CD4-positive, alpha-beta memory T cell (primary cell): Measurements from ENCODE around the gene MVK. TPM values are rescaled to one million over a fixed set of nuclear protein-coding genes. Genes with fewer than 3 reads are reported as not detected.
A peak's percentile ranks its signal among the peaks of the same experiment; 100 is the strongest.

Experiments used
- CTCF ChIA-PET: fragments of 350-600 bp; sonication (Branson Sonifier 250); formaldehyde crosslinking; loops from one replicate; lab custom pipeline; 2021; ENCODE audit warnings: inconsistent platforms; ENCODE audit not compliant: partially characterized antibody; lab: Charles Lee
- POLR2A ChIA-PET: fragments of 350-600 bp; sonication (Branson Sonifier 250); formaldehyde crosslinking; loops from one replicate; lab custom pipeline; 2021; ENCODE audit not compliant: partially characterized antibody; lab: Charles Lee
- DNase-seq, 5 donors: peaks; one replicate each; pipeline versions ENCODE4 v3.0.0 to v3.0.0-alpha.2; 2020 to 2022; ENCODE audit warnings: mixed read lengths in 1 of 5
- H3K27ac ChIP-seq: one replicate; pipeline ENCODE4 v1.7.0; 2013; ENCODE audit warnings: low read depth, low read length
- H3K27me3 ChIP-seq: 2 replicates; pipeline ENCODE4 v1.7.0; 2013; ENCODE audit warnings: mild to moderate bottlenecking, low read length, moderate library complexity; ENCODE audit not compliant: insufficient read depth
- H3K36me3 ChIP-seq: 2 replicates; pipeline ENCODE4 v1.7.0; 2013; ENCODE audit warnings: mild to moderate bottlenecking, low read length, moderate library complexity; ENCODE audit not compliant: insufficient read depth
- H3K4me1 ChIP-seq: 2 replicates; pipeline ENCODE4 v1.7.0; 2013; ENCODE audit warnings: mild to moderate bottlenecking, low read length, moderate library complexity; ENCODE audit not compliant: insufficient read depth
- H3K4me3 ChIP-seq, 2 donors: one replicate each; pipeline ENCODE4 v1.7.0; 2013; ENCODE audit warnings: low read length in 2 of 2, mild to moderate bottlenecking in 1 of 2
- H3K9me3 ChIP-seq, 2 donors: one replicate each; pipeline ENCODE4 v1.7.0; 2013; ENCODE audit warnings: low read length in 2 of 2, control low read depth in 1 of 2; ENCODE audit not compliant: control insufficient read depth in 1 of 2
- H3K27ac Mint-ChIP-seq, 7 donors: one replicate each; pipeline ENCODE4 v1.8.0; 2020 to 2021; ENCODE audit warnings: mixed read lengths in 7 of 7, mild to moderate bottlenecking in 6 of 7, inconsistent platforms in 3 of 7, moderate library complexity in 3 of 7
- H3K27me3 Mint-ChIP-seq, 2 donors: one replicate each; pipeline ENCODE4 v1.8.0; 2020 to 2021; ENCODE audit warnings: mixed read lengths in 2 of 2
- H3K36me3 Mint-ChIP-seq, 2 donors: one replicate each; pipeline ENCODE4 v1.8.0; 2020 to 2021; ENCODE audit warnings: mixed read lengths in 2 of 2, inconsistent platforms in 1 of 2, mild to moderate bottlenecking in 1 of 2
- H3K4me1 Mint-ChIP-seq, 4 donors: one replicate each; pipeline ENCODE4 v1.8.0; 2020 to 2021; ENCODE audit warnings: mixed read lengths in 4 of 4, mild to moderate bottlenecking in 1 of 4
- H3K4me3 Mint-ChIP-seq, 8 donors: one replicate each; pipeline ENCODE4 v1.8.0; 2020 to 2021; ENCODE audit warnings: mixed read lengths in 8 of 8, mild to moderate bottlenecking in 7 of 8, moderate library complexity in 6 of 8, inconsistent platforms in 3 of 8
- H3K9me3 Mint-ChIP-seq, 8 donors: one replicate each; pipeline ENCODE4 v1.8.0; 2020 to 2021; ENCODE audit warnings: mixed read lengths in 8 of 8, mild to moderate bottlenecking in 5 of 8, inconsistent platforms in 3 of 8, moderate library complexity in 1 of 8
- intact Hi-C: fragments of 100-400 bp; cut with micrococcal nuclease; formaldehyde crosslinking; loops from one replicate; pipeline ENCODE4 v1.15.1; 2023
- polyA plus RNA-seq, 2 donors: library from polyadenylated mRNA; unstranded; fragments of 300-500 nt; fragmentation: Illumina TruSeq; gene quantifications; one replicate each; pipeline ENCODE4 v1.2.3, GENCODE V29; 2021
- total RNA-seq, 2 experiments: library from RNA; stranded (reverse); gene quantifications; one replicate each; pipeline ENCODE4 v1.2.3, GENCODE V29; 2021

The MVK gene
- total and polyA plus RNA-seq, 4 experiments from 2014 or later, result 1.9 to 11.0 (median 7.1) TPM

GRCh38 chr12:109547286-109547685 lies 26.3 kb upstream of the MVK start:
- intact Hi-C loops, result no loop called here
- no peaks in the 10 kb centered on the region for H3K36me3 Mint-ChIP-seq
- Histone ChIP-seq H3K4me1 (peaks cover 9% of the 10 kb centered on the region), H3K27me3 (no peaks in the 10 kb centered on the region), H3K4me3 (no peak overlapping the region), H3K27ac (no peak overlapping the region), H3K9me3 (no peaks in the 10 kb centered on the region), H3K36me3 (no peaks in the 10 kb centered on the region)
- peaks cover 11 to 13% of the 10 kb centered on the region in 2 donors for H3K27me3 Mint-ChIP-seq
- ChIA-PET POLR2A (no interaction called here), CTCF (no interaction called here)
- H3K4me3 Mint-ChIP-seq, result no peak overlapping the region
- DNase-seq, result no peak
- peaks cover 7 to 10% (median 10%) of the 10 kb centered on the region in 4 donors for H3K4me1 Mint-ChIP-seq
- no peaks in the 10 kb centered on the region for H3K9me3 Mint-ChIP-seq
- H3K27ac Mint-ChIP-seq, result peak overlapping the region in 1 of 7 donors; percentile 3

GRCh38 chr12:109548258-109548657 lies 25.3 kb upstream of the MVK start:
- H3K9me3 Mint-ChIP-seq, result no peaks in the 10 kb centered on the region
- H3K36me3 Mint-ChIP-seq, result no peaks in the 10 kb centered on the region
- ChIA-PET CTCF (no interaction called here), POLR2A (no interaction called here)
- intact Hi-C loops, result no loop called here
- no peak overlapping the region for H3K4me3 ChIP-seq
- H3K27ac ChIP-seq, result no peak overlapping the region
- H3K4me1 ChIP-seq, result peaks cover 9% of the 10 kb centered on the region
- DNase-seq, result no peak
- H3K27me3 Mint-ChIP-seq, result peaks cover 11 to 13% of the 10 kb centered on the region in 2 donors
- H3K4me1 Mint-ChIP-seq, result peaks cover 7 to 10% (median 10%) of the 10 kb centered on the region in 4 donors
- no peaks in the 10 kb centered on the region for H3K27me3 ChIP-seq
- no peaks in the 10 kb centered on the region for H3K36me3 ChIP-seq
- H3K4me3 Mint-ChIP-seq, result no peak overlapping the region
- H3K27ac Mint-ChIP-seq, result peak overlapping the region in 1 of 7 donors; percentile 49
- H3K9me3 ChIP-seq, result no peaks in the 10 kb centered on the region

DNA sequence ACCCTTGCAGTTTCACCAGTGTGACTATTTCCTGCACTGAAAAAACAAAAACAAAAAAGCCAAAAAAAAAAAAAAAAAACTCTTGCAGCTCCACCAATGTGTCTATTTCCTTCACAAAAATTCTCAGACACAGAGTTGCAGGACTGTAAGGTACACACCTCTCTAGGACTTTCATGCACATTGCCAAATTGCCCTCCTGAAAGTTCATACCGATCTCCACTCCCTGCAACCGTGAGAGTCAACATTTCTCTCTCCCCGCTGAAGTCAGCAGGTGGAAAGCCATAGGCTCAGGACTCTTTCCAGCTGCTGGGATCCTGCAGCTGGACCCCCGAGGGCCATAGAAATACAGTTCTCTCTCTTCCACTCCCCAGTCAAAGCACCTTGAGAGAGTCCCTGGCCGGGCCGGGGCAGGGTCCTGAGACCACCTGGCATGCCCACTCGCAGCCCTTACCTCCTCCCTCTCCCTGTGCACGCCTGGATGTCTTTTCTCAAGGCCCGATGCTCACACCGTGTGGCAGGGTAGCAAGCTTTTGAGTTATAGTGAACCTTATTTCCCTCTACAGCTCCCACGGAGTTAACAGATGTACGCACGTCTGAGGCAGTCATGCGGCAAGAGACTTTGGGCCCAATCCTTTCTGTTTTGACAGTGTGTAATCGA lies 23.9 kb upstream of the MVK start:
- Mint-ChIP-seq H3K36me3 (no peaks in the 10 kb centered on the region), H3K27me3 (peaks cover 10 to 11% of the 10 kb centered on the region in 2 donors), H3K9me3 (no peaks in the 10 kb centered on the region), H3K4me1 (peaks cover 5 to 7% (median 6%) of the 10 kb centered on the region in 4 donors), H3K27ac (no peak overlapping the region), H3K4me3 (no peak overlapping the region)
- ChIA-PET CTCF (interaction anchor here (0.7 kb wide), 2 partner anchors 31 to 681 kb away, joined by 3 read pairs; no protein-coding TSS in a partner anchor), POLR2A (no interaction called here)
- no peaks in the 10 kb centered on the region for H3K27me3 ChIP-seq
- no peaks in the 10 kb centered on the region for H3K36me3 ChIP-seq
- H3K27ac ChIP-seq, result no peak overlapping the region
- peaks cover 6% of the 10 kb centered on the region for H3K4me1 ChIP-seq
- intact Hi-C loops, result no loop called here
- DNase-seq, result no peak
- H3K4me3 ChIP-seq, result no peak overlapping the region
- no peaks in the 10 kb centered on the region for H3K9me3 ChIP-seq

DNA sequence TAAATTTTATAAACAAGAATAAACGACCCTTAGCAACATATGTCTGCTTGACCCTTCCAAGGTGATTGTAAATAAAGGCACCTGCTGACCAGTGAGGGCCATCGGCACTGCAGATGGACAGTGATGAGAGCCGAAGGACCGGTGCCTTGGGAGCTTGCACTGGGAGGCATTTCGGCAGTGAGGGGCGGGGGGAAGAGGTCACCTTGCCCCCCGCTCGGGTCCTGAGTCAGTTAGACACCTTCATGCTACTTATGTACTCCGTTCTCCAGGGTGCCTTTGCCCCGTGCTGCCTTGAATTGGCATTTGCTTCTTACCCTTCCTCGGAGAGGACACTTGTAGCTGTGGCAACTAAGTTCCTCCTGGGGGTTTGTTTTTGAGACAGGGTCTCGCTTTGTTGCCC lies 23.3 kb upstream of the MVK start:
- peaks cover 10 to 11% of the 10 kb centered on the region in 2 donors for H3K27me3 Mint-ChIP-seq
- H3K27ac Mint-ChIP-seq, result no peak overlapping the region
- POLR2A ChIA-PET, result no interaction called here
- DNase-seq, result no peak
- no peaks in the 10 kb centered on the region for H3K36me3 ChIP-seq
- H3K4me3 Mint-ChIP-seq, result no peak overlapping the region
- peaks cover under 1 to 1% (median 1%) of the 10 kb centered on the region in 4 donors for H3K4me1 Mint-ChIP-seq
- CTCF ChIA-PET, result no interaction called here
- H3K9me3 ChIP-seq, result no peaks in the 10 kb centered on the region
- intact Hi-C loops, result no loop called here
- H3K4me3 ChIP-seq, result no peak overlapping the region
- H3K9me3 Mint-ChIP-seq, result no peaks in the 10 kb centered on the region
- peaks cover under 1% of the 10 kb centered on the region for H3K4me1 ChIP-seq
- no peaks in the 10 kb centered on the region for H3K27me3 ChIP-seq
- H3K36me3 Mint-ChIP-seq, result no peaks in the 10 kb centered on the region
- no peak overlapping the region for H3K27ac ChIP-seq

GRCh38 chr12:109551108-109551507 lies 22.5 kb upstream of the MVK start:
- no peaks in the 10 kb centered on the region for H3K9me3 Mint-ChIP-seq
- no peaks in the 10 kb centered on the region for H3K4me1 Mint-ChIP-seq
- Histone ChIP-seq H3K27me3 (no peaks in the 10 kb centered on the region), H3K9me3 (no peaks in the 10 kb centered on the region), H3K36me3 (no peaks in the 10 kb centered on the region), H3K4me3 (no peak overlapping the region), H3K27ac (no peak overlapping the region), H3K4me1 (no peaks in the 10 kb centered on the region)
- intact Hi-C loops, result no loop called here
- no peaks in the 10 kb centered on the region for H3K36me3 Mint-ChIP-seq
- POLR2A ChIA-PET, result no interaction called here
- H3K4me3 Mint-ChIP-seq, result no peak overlapping the region
- CTCF ChIA-PET, result no interaction called here
- DNase-seq, result no peak
- H3K27me3 Mint-ChIP-seq, result peaks cover 10 to 11% of the 10 kb centered on the region in 2 donors
- no peak overlapping the region for H3K27ac Mint-ChIP-seq

DNA sequence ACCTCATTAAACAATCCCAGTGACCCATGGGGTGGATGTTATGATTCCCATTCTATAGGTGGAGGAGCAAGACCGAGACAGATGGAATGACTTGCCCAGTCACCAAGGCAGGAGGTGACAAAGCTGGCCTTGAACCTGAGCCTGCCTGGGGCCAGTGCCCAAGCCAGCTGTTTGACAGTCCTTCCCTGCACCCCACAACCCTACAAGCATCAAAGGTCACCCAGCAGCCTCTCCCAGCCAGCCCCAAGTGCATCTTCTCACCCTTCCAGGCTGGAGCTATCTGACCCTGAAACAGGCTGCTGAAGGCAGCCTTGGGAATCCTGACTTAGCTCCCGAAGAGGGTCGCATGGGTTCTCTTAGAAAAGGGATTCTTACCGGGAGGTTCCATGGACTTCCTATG lies 20.6 kb upstream of the MVK start:
- POLR2A ChIA-PET, result no interaction called here
- no peak overlapping the region for H3K27ac Mint-ChIP-seq

DNA sequence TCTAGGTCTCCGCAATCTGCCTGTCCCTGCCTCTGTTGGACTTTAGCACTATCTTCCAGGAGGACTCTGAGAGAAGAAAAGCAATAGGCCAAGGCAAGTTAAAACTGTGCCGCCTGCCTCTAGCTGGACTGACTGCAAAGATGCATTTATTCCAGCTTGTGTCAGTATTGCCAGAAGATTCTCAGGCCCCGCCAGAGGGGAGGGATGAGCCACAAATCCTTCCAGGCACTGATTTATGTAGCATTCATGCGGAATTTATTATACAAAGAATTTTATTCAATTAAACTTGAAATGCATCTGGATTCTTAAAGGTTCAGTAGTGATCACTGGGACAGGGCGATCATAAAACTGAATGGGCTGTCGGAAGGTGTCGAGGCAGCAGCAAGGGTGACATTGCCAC lies 20.1 kb upstream of the MVK start:
- H3K27ac Mint-ChIP-seq, result no peak overlapping the region
- no peaks in the 10 kb centered on the region for H3K36me3 Mint-ChIP-seq
- POLR2A ChIA-PET, result no interaction called here
- no peaks in the 10 kb centered on the region for H3K4me1 ChIP-seq
- no peak overlapping the region for H3K4me3 Mint-ChIP-seq
- no peaks in the 10 kb centered on the region for H3K9me3 ChIP-seq
- H3K36me3 ChIP-seq, result no peaks in the 10 kb centered on the region
- H3K9me3 Mint-ChIP-seq, result peaks cover 0 to 4% (median 0%) of the 10 kb centered on the region in 8 donors
- CTCF ChIA-PET, result no interaction called here
- no peak overlapping the region for H3K27ac ChIP-seq
- H3K4me3 ChIP-seq, result no peak overlapping the region
- DNase-seq, result no peak
- H3K27me3 ChIP-seq, result no peaks in the 10 kb centered on the region
- peaks cover 0 to 4% of the 10 kb centered on the region in 2 donors for H3K27me3 Mint-ChIP-seq
- intact Hi-C loops, result no loop called here
- H3K4me1 Mint-ChIP-seq, result no peaks in the 10 kb centered on the region

More for the DNA sequence above, 20.6 kb upstream of the MVK start:
- Histone ChIP-seq H3K4me3 (no peak overlapping the region), H3K36me3 (no peaks in the 10 kb centered on the region), H3K27me3 (no peaks in the 10 kb centered on the region), H3K9me3 (no peaks in the 10 kb centered on the region), H3K27ac (no peak overlapping the region), H3K4me1 (no peaks in the 10 kb centered on the region)
- Mint-ChIP-seq H3K4me3 (no peak overlapping the region), H3K4me1 (no peaks in the 10 kb centered on the region), H3K36me3 (no peaks in the 10 kb centered on the region), H3K9me3 (peaks cover 0 to 4% (median 0%) of the 10 kb centered on the region in 8 donors), H3K27me3 (peaks cover 3 to 4% of the 10 kb centered on the region in 2 donors)
- intact Hi-C loops, result no loop called here
- CTCF ChIA-PET, result interaction anchor here (0.8 kb wide), 1 partner anchor 35 kb away, joined by 3 read pairs; no protein-coding TSS in a partner anchor
- DNase-seq, result no peak
